AG10803 (cell line): ENCODE data around the gene WDR37.

Experiments used
- DNase-seq: peaks from one replicate; pipeline ENCODE4 v3.0.0; 2010; ENCODE audit warnings: low read depth
- H3K4me3 ChIP-seq: 2 replicates; pipeline ENCODE4 v1.5.1; 2011; ENCODE audit warnings: mild to moderate bottlenecking, low read length, control low read depth
- TF ChIP-seq, protein P1 (sequence below): conservative IDR thresholded peaks from 2 replicates; pipeline ENCODE4 v1.5.1; 2011; ENCODE audit warnings: mild to moderate bottlenecking, low read length, control low read depth, inconsistent platforms

The WDR37 gene

GRCh38 chr10:1169186-1169885 is 113.2 kb downstream of the WDR37 start:
- DNase-seq: no peak
- TF ChIP-seq, protein P1, sequence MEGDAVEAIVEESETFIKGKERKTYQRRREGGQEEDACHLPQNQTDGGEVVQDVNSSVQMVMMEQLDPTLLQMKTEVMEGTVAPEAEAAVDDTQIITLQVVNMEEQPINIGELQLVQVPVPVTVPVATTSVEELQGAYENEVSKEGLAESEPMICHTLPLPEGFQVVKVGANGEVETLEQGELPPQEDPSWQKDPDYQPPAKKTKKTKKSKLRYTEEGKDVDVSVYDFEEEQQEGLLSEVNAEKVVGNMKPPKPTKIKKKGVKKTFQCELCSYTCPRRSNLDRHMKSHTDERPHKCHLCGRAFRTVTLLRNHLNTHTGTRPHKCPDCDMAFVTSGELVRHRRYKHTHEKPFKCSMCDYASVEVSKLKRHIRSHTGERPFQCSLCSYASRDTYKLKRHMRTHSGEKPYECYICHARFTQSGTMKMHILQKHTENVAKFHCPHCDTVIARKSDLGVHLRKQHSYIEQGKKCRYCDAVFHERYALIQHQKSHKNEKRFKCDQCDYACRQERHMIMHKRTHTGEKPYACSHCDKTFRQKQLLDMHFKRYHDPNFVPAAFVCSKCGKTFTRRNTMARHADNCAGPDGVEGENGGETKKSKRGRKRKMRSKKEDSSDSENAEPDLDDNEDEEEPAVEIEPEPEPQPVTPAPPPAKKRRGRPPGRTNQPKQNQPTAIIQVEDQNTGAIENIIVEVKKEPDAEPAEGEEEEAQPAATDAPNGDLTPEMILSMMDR: no peak
- H3K4me3 ChIP-seq: no peak overlapping the region

GRCh38 chr10:1169981-1170866 is 114.0 kb downstream of the WDR37 start:
- TF ChIP-seq, protein P1: no peak
- DNase-seq: no peak
- H3K4me3 ChIP-seq: no peak overlapping the region

DNA sequence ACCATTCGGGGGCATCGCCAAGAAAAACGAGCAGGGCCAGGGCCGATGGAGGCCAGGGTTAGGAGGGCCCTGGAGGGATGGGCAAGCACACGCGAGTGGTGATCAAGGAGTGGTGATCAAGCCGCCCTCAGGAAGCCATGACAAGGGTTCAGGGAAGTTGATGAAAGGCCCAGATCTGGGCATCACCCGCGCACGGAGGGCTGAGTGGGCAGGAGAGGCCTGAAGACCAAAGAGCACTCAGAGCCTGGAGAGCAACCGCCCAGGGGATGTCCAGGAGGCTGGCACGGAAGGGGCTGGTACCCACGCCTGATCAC is 114.6 kb downstream of the WDR37 start:
- H3K4me3 ChIP-seq: no peak overlapping the region
- no peak for DNase-seq
- TF ChIP-seq, protein P1: no peak

DNA sequence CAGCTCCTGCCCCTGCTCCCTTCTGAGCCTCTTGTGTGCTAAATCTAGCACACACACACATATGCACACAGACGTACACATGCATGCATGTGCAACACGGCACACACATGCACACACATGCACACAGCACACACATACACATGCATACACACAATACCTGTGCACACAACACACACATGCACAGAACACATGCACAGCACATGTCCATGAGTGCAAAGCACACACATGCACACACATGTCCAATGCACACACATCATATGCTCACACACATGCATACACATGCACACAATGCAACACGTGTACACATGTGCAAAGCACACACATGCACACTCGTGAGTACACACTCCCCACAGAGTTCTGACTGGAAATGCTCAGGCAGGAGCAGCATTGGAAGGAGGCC is 115.0 kb downstream of the WDR37 start:
- no peak overlapping the region for H3K4me3 ChIP-seq
- TF ChIP-seq, protein P1: no peak
- DNase-seq: no peak

GRCh38 chr10:1171586-1171985 is 115.4 kb downstream of the WDR37 start:
- DNase-seq: no peak
- TF ChIP-seq, protein P1: no peak
- H3K4me3 ChIP-seq: no peak overlapping the region

DNA sequence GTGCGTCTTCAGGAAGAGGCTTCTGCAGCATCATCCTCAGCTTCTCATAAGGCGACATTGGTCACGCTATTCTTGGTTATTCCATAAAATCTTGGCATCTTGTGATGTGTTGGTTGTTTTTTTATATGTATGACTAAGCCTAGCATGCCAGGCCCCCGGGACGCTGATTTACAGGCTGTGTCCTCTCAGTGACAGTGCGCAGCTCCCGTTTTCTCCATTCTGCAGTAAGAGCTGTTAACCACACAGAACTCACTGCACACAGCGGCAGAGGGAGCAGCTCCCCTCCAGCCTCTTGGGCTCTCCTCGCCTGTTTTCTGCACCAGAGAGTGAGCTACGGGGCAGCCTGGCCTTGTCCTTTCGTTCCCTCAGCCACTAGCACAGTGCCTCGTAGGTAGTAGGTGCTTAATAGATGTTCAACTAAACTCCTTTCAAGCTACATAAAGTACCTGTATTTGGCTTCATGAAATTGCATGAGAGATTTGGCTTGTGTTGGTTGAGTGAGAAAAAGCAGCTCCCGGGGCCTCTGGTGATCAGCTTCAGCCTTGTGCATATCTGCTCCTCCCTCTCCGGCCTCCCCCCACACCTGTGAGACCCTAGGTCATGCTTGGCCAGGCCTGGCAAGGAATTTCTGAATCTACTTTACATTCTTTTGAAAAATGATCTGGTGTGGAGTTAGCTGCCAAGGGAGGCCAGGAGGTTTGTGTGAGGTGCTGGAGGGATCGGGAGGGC is 116.2 kb downstream of the WDR37 start:
- TF ChIP-seq, protein P1: no peak
- H3K4me3 ChIP-seq: no peak overlapping the region
- DNase-seq: no peak

GRCh38 chr10:1173091-1173490 is 116.9 kb downstream of the WDR37 start:
- no peak overlapping the region for H3K4me3 ChIP-seq
- DNase-seq: no peak
- TF ChIP-seq, protein P1: no peak
